ENCODE data around the gene NDUFS3. TPM values are rescaled to one million over a fixed set of nuclear protein-coding genes. Genes with fewer than 3 reads are reported as not detected.

NDUFS3 gene
- total and polyA plus RNA-seq, 2 of the 13 experiments (the other 11 are each of a cell fraction or from before 2014, with no cell fraction given) = 151 to 184 TPM

GRCh38 chr11:47578524-47579494 is at the start of gene NDUFS3, which contains the start of gene KBTBD4 (continued):
- TF ChIP-seq ZNF276 (CRISPR knock-in tag; IDR thresholded peaks at IDR 0.05; ENCODE audit: low read depth) (peak; percentile 63; the same call in 1 of the 2 replicates), ZSCAN9 (CRISPR knock-in tag; IDR thresholded peaks at IDR 0.05; ENCODE audit: borderline replicate concordance) (peak; percentile 91), MXD1 (CRISPR knock-in tag; IDR thresholded peaks at IDR 0.05) (no peak; the same call in 1 of the 2 replicates), ZNF773 (CRISPR knock-in tag; IDR thresholded peaks at IDR 0.05; ENCODE audit: borderline replicate concordance) (0 out of 2 replicates have a peak, but pooled peaks have one; percentile 41), SIN3B (IDR thresholded peaks at IDR 0.05; ENCODE audit: low read length) (peak; percentile 99), ZBTB3 (CRISPR knock-in tag; IDR thresholded peaks at IDR 0.05; ENCODE audit: borderline replicate concordance, low read depth) (no peak), ZFP36L1 (CRISPR knock-in tag; IDR thresholded peaks at IDR 0.05) (0 out of 2 replicates have a peak, but pooled peaks have one; percentile 67), KAT2B (IDR thresholded peaks at IDR 0.05; ENCODE audit: borderline replicate concordance, low read depth, low read length) (no peak), TEAD2 (CRISPR knock-in tag; IDR thresholded peaks at IDR 0.05) (0 out of 2 replicates have a peak, but pooled peaks have one; percentile 50), NCOR1 (IDR thresholded peaks at IDR 0.05; ENCODE audit: borderline replicate concordance, low read length) (peak; percentile 43; the same call in 1 of the 2 replicates), HNF1B (CRISPR knock-in tag; IDR thresholded peaks at IDR 0.05) (peak; percentile 96), PCBP2 (optimal IDR thresholded peaks at IDR 0.05; ENCODE audit: low read depth, low read length, poor library complexity, severe bottlenecking) (no peak), POLR2G (IDR thresholded peaks at IDR 0.05; ENCODE audit: low read depth, low read length) (peak; percentile 86), U2AF1 (optimal IDR thresholded peaks at IDR 0.05; ENCODE audit: low read depth, low read length) (peak; percentile 99), KDM1A (CRISPR knock-in tag; IDR thresholded peaks at IDR 0.05) (0 out of 2 replicates have a peak, but pooled peaks have one; percentile 51), ZBTB7A (CRISPR knock-in tag; IDR thresholded peaks at IDR 0.05) (peak; percentile 59; the same call in 1 of the 2 replicates), RARA (CRISPR knock-in tag; IDR thresholded peaks at IDR 0.05) (peak; percentile 52; the same call in 1 of the 2 replicates), SALL1 (CRISPR knock-in tag; IDR thresholded peaks at IDR 0.05) (peak; percentile 83), ZBTB10 (CRISPR knock-in tag; IDR thresholded peaks at IDR 0.05; ENCODE audit: borderline replicate concordance) (no peak; the same call in 1 of the 2 replicates), ELF3 (CRISPR knock-in tag; IDR thresholded peaks at IDR 0.05) (peak; percentile 88), ZNF567 (CRISPR knock-in tag; IDR thresholded peaks at IDR 0.05; ENCODE audit: borderline replicate concordance) (peak; percentile 88), ZNF589 (CRISPR knock-in tag; conservative IDR thresholded peaks at IDR 0.05) (peak; percentile 83)

Measured in HepG2 (cell line).